Esophagus muscularis mucosa (tissue), 4 donors: ENCODE measurements around the gene ZNF530. TPM values are rescaled to one million over a fixed set of nuclear protein-coding genes. Genes with fewer than 3 reads are reported as not detected.

Source experiments
- DNase-seq: peaks from one replicate; pipeline ENCODE4 v3.0.0-alpha.2; 2017; ENCODE audit errors: extremely low spot score
- H3K27ac ChIP-seq, 4 donors: fragments of 200-600 bp; sonication (generic); replicated peaks in 1 of 4; 1 replicate in 3 of 4; 2 replicates in 1 of 4; pipeline ENCODE4 v1.5.1; 2016 to 2019; ENCODE audit warnings: mild to moderate bottlenecking in 1 of 4
- H3K27me3 ChIP-seq, 4 donors: fragments of 200-600 bp; sonication (generic); one replicate each; pipeline versions ENCODE4 v1.5.1 to v1.6.0; 2016 to 2019
- H3K36me3 ChIP-seq, 4 donors: fragments of 200-600 bp; sonication (generic); one replicate each; pipeline ENCODE4 v1.5.1; 2016 to 2019
- H3K4me1 ChIP-seq, 4 donors: fragments of 200-600 bp; sonication (generic); one replicate each; pipeline ENCODE4 v1.5.1; 2016 to 2019
- H3K4me3 ChIP-seq, 4 donors: fragments of 200-600 bp; sonication (generic); 1 replicate in 2 of 4; 2 replicates in 2 of 4; pipeline ENCODE4 v1.5.1; 2016 to 2019; ENCODE audit warnings: mild to moderate bottlenecking in 4 of 4, moderate library complexity in 1 of 4
- H3K9me3 ChIP-seq, 4 donors: fragments of 200-600 bp; sonication (generic); 1 replicate in 3 of 4; 2 replicates in 1 of 4; pipeline ENCODE4 v1.5.1; 2016 to 2019
- EP300 ChIP-seq: sonication (generic); formaldehyde crosslinking; IDR thresholded peaks from one replicate; pipeline ENCODE4 v1.6.1; 2017; ENCODE audit warnings: antibody characterized with exemption
- POLR2A ChIP-seq: fragments of 450-650 bp; IDR thresholded peaks from one replicate; pipeline ENCODE4 v1.6.1; 2017; ENCODE audit warnings: antibody characterized with exemption, moderate library complexity, mild to moderate bottlenecking, low read depth
- POLR2AphosphoS5 ChIP-seq, 2 donors: sonication (generic); formaldehyde crosslinking; IDR thresholded peaks; one replicate each; pipeline ENCODE4 v1.6.1; 2017; ENCODE audit warnings: antibody characterized with exemption in 2 of 2
- WGBS: methylation state at CpG from one replicate; pipeline ENCODE4 v1.1.5; 2018; 5-methylcytosine and 5-hydroxymethylcytosine counted together
- intact Hi-C: fragments of 100-400 bp; cut with DNase I; formaldehyde crosslinking; loops from one replicate; pipeline ENCODE4 v1.15.1; 2023
- total RNA-seq, 4 donors: library from RNA; depleted of rRNA; stranded (reverse); fragments of >200 nt; gene quantifications; one replicate each; pipeline versions ENCODE4 v1.1.0 to v1.2.1, GENCODE V29; 2016
- TF ChIP-seq, protein P1 (sequence below), 3 experiments: fragments of 200-600 bp in 2 of 3; fragments of 450-650 bp in 1 of 3; sonication (generic) in 2 of 3; IDR thresholded peaks; one replicate each; pipeline ENCODE4 v1.5.1; 2017 to 2019; ENCODE audit warnings: antibody characterized with exemption in 3 of 3, mild to moderate bottlenecking in 2 of 3, moderate library complexity in 1 of 3

Gene ZNF530
- total RNA-seq, 4 donors from 2014 or later: 1.2 to 6.9 (median 2.8) TPM

- intact Hi-C loops: no loop called here
- DNase-seq: peak; percentile 97
- TF ChIP-seq, protein P1, sequence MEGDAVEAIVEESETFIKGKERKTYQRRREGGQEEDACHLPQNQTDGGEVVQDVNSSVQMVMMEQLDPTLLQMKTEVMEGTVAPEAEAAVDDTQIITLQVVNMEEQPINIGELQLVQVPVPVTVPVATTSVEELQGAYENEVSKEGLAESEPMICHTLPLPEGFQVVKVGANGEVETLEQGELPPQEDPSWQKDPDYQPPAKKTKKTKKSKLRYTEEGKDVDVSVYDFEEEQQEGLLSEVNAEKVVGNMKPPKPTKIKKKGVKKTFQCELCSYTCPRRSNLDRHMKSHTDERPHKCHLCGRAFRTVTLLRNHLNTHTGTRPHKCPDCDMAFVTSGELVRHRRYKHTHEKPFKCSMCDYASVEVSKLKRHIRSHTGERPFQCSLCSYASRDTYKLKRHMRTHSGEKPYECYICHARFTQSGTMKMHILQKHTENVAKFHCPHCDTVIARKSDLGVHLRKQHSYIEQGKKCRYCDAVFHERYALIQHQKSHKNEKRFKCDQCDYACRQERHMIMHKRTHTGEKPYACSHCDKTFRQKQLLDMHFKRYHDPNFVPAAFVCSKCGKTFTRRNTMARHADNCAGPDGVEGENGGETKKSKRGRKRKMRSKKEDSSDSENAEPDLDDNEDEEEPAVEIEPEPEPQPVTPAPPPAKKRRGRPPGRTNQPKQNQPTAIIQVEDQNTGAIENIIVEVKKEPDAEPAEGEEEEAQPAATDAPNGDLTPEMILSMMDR (IDR thresholded peaks at IDR 0.05): peak in 2 of 3 experiments; percentile 6 to 15
- TF ChIP-seq POLR2AphosphoS5 (IDR thresholded peaks at IDR 0.05) (peak; percentile 63 to 72), EP300 (no peak), POLR2A (no peak)
- Histone ChIP-seq H3K27ac (peak within 1 kb of the TSS; percentile 24 to 66 (median 44)), H3K36me3 (peaks cover 12 to 35% (median 15%) of the 10 kb centered on the region in 4 donors), H3K4me3 (peak within 1 kb of the TSS; percentile 66 to 87 (median 76)), H3K27me3 (no peaks in the 10 kb centered on the region), H3K9me3 (peaks cover 13 to 54% (median 37%) of the 10 kb centered on the region in 4 donors), H3K4me1 (peaks cover 23 to 26% (median 24%) of the 10 kb centered on the region in 4 donors)
- 1% methylated on average over 20 of the region's 76 CpGs for WGBS
Observed at GRCh38 chr19:57583521-57584416, 15.9 kb upstream of the ZNF530 start, which contains the start of gene ZIK1. TSS of gene ZIK1 (plus strand) at chr19:57584145. CDS start at chr19:57584357, 212 bp downstream.

GRCh38 chr19:57587529-57587928 is 12.2 kb upstream of the ZNF530 start:
- H3K36me3 ChIP-seq: peaks cover 35 to 66% (median 48%) of the 10 kb centered on the region in 4 donors
- no peak for TF ChIP-seq POLR2AphosphoS5 (IDR thresholded peaks at IDR 0.05)
- TF ChIP-seq EP300: no peak
- TF ChIP-seq POLR2A: no peak
- TF ChIP-seq, protein P1 (IDR thresholded peaks at IDR 0.05): no peak
- peaks cover 17 to 20% (median 18%) of the 10 kb centered on the region in 4 donors for H3K4me1 ChIP-seq
- WGBS: 100% methylated on average over 1 of the region's 1 CpG
- no peak overlapping the region for H3K4me3 ChIP-seq
- DNase-seq: no peak
- H3K9me3 ChIP-seq: peaks cover 22 to 91% (median 75%) of the 10 kb centered on the region in 4 donors
- no peak overlapping the region for H3K27ac ChIP-seq
- intact Hi-C loops: no loop called here
- H3K27me3 ChIP-seq: no peaks in the 10 kb centered on the region

DNA sequence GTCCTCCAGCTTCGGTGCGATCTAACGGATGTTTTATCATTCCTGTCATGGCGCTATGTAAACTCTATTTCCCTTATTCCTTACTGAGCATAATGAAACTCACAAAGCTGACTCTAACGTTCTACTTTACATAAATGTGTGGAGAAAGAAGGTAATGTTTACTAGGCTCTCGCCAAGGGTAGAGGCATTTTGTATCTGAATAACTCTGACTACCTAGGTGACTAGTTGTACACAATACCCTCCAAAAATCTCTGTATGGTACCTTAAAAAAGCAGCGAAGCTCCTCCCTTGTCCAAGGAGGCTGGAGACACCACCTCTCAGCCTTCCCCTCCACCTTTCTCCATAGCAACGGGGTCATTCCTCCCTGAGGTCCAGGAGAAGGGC is 316 bp upstream of the ZNF530 start:
- Histone ChIP-seq H3K36me3 (peaks cover 2 to 18% (median 11%) of the 10 kb centered on the region in 4 donors), H3K27ac (peak overlapping the region; percentile 47 to 70 (median 60)), H3K4me1 (peaks cover 7 to 20% (median 20%) of the 10 kb centered on the region in 4 donors), H3K27me3 (no peaks in the 10 kb centered on the region), H3K9me3 (peaks cover 0 to 35% (median 16%) of the 10 kb centered on the region in 4 donors), H3K4me3 (peak overlapping the region; percentile 79 to 91 (median 83))
- DNase-seq: no peak
- intact Hi-C loops: no loop called here
- TF ChIP-seq, protein P1 (IDR thresholded peaks at IDR 0.05): no peak
- TF ChIP-seq EP300: no peak
- 58% methylated on average over 8 of the region's 8 CpGs for WGBS

- no peaks in the 10 kb centered on the region for H3K27me3 ChIP-seq
- H3K4me3 ChIP-seq: no peak overlapping the region
- peaks cover 26 to 54% (median 47%) of the 10 kb centered on the region in 4 donors for H3K36me3 ChIP-seq
- no peak for TF ChIP-seq POLR2A
- no peak for TF ChIP-seq EP300
- TF ChIP-seq, protein P1 (IDR thresholded peaks at IDR 0.05): no peak
- TF ChIP-seq POLR2AphosphoS5 (IDR thresholded peaks at IDR 0.05): no peak
- WGBS: 100% methylated on average over 5 of the region's 5 CpGs
- DNase-seq: no peak
- no peak overlapping the region for H3K27ac ChIP-seq
- H3K4me1 ChIP-seq: no peaks in the 10 kb centered on the region
- peaks cover 4 to 72% (median 52%) of the 10 kb centered on the region in 4 donors for H3K9me3 ChIP-seq
- intact Hi-C loops: no loop called here
Observed at GRCh38 chr19:57606931-57607330, 7.2 kb downstream of the ZNF530 start.
